GM10847 (cell line): ENCODE measurements around the gene AIG1.

ENCODE experiments used
- POLR2A ChIP-seq: IDR thresholded peaks from 2 replicates; pipeline ENCODE4 v1.6.1; 2011; ENCODE audit not compliant: insufficient read length; ENCODE audit errors: extremely low read depth

AIG1 gene

DNA sequence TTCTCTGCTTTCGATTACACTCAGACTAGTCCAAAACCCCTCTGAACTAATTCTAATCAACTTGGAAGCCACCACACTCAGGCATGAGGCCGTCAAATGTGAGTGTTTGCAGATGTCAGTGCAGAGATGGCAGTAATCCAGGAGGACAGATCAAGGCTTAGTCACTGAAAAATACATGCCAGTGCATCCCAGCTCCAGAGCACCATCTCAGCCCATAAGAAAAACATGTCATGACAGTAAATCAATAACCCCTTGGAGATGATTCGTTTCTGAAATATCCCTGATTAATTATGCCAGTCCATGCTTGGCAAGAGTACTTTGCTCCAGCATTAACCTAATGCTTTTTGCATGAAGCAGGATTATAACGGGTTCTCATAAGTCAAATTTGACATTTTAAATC is 210.3 kb downstream of the AIG1 start:
- no peak for TF ChIP-seq POLR2A

DNA sequence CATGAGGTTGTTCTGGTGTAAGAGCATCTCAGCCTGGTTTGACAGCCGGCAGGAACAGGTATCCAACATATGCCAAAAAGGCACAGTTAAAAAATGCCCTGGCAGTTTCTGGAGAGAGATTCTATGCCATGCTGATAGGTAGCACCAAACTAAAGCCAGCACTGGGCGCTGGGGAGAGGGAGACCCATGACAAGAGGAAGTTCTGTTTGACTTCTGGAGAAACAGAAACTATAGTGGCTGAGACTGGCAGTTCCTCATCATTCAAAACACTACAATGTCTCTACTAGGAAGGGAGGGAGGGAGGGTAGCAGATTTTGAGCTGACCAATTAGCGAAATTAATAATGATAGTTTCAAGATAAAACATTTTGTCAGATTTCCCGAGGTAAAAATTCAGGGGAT is 215.7 kb downstream of the AIG1 start:
- TF ChIP-seq POLR2A: no peak

DNA sequence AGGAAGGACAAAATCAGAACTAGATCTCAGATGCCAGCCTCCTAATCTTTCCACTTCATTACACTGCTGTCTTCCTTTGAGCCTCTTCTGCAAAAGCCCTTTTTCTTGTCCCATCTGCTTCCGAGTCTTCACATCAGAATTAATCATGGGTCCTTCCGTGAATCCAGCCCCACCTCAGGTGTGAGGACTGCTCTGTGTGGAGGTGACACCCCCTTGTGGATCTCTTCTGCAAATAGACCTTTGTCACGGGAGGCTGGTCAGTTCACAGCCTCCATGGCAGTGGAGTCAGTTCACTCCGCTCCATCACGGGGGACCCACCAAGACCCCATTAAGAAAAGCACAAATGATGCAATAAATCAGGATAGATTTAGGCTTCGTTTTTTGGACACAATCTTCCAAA is 218.7 kb downstream of the AIG1 start:
- TF ChIP-seq POLR2A: no peak

DNA sequence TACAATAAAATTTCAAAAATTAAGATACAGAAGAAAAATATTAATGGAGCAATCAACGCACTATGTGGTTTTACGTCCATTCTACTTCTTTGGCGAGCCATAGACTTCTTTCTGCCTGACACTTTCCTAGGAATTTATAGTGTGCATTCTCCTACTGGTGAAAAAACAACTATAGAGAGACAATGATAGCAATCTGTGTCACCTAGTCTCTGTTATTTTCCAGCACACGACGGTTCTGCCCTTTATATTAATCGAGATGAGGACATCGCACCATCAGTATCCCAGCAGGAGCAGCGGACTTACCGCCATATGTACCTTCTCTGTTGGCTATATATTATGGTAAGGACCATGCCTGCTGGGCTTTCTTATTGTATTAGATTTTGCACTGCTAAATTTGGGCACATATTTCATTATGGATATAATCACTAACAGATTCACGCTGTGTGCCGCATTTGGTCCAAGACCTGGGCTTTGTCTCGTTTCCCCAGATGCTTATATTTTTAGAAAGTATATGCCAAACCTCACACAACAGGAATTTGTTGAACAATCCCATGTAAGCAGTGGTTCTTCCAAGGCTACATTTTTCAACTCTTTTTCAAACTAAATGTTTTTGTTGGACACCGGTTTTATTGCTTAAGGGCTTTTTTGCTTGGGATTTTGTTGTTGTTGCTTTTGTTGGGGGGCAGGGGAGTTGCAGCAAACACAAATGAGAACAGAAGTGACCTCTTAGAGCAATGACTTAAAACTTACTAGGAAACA is 223.4 kb downstream of the AIG1 start:
- no peak for TF ChIP-seq POLR2A

DNA sequence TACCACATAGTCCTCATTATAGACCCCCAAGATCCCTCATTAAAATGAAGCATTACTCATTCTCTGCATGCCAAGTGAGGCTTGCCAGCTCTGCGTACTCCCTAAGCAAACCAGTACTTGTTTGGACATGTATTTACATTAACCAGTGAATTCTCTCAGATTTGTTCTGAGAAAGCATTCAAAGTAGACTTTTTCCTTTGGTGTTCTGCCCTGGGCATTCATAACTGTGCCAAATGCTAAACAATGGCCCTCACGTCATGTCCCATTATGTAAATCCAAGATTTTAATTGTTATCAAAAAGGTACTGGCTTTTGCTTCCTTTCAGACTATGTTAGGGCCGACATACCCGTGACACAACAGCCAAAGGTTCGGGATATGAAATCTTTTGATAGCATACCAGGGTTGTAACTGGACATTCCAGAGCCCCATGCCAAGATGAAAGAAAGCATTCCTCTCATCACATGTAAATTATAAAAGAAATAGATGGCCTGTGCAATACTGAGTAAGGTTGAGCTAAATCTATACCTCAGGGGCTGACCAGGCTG is 225.6 kb downstream of the AIG1 start:
- no peak for TF ChIP-seq POLR2A

DNA sequence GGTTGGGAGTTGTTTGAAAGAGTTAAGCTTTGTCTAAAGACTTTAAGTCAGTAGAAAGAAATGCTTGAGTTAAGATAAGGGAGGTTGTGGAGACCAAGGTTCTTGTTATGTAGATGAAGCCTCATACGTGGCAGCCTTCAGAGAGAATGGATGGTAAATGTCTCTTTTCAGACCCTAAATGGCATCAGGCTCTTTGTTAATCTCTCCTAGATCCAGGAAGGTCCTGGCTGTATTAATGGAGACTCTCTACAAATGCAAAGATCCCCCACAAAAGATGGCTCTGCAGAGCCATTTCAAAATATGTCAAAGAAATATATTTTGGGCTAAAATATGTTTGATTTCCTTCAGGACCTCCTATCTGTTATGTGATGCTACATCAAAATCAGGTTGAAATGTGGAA is 228.2 kb downstream of the AIG1 start:
- TF ChIP-seq POLR2A: no peak

DNA sequence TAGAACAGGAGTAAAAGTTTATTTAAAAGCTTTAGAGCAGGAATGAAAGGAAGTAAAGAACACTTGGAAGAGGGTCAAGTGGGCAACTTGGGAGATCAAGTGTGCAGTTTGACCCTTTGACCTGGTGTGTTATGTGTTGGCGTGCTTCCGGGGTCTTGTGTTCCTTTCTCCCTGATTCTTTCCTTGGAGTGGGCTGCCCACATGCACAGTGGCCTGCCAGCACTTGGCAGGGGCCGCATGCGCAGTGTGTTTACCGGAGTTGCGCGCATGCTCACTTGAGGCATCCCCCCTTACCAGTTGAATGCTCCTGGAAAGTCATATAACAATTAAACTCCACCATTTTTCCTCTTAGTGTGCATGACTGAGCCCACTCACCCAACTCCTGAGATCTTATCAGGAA is 229.5 kb downstream of the AIG1 start:
- no peak for TF ChIP-seq POLR2A

DNA sequence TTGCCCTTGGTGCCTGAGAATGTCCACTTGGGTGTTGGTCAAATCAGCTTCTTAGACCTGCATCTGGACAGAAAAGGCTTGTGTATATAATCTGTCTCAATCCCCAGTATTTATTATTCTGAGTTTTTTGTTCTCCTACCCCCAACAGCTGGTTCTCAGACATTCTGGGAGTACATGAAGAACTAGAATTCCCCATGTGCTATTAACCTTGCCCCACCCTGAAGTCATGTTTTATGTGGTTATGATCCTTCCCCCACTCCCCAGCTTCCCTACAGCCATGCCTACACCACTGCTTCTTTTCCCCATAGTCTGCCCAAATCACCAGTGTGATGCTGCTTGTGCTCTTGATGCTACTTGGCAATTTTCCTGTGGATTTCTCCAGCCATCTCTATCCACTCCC is 232.8 kb downstream of the AIG1 start:
- TF ChIP-seq POLR2A: no peak

DNA sequence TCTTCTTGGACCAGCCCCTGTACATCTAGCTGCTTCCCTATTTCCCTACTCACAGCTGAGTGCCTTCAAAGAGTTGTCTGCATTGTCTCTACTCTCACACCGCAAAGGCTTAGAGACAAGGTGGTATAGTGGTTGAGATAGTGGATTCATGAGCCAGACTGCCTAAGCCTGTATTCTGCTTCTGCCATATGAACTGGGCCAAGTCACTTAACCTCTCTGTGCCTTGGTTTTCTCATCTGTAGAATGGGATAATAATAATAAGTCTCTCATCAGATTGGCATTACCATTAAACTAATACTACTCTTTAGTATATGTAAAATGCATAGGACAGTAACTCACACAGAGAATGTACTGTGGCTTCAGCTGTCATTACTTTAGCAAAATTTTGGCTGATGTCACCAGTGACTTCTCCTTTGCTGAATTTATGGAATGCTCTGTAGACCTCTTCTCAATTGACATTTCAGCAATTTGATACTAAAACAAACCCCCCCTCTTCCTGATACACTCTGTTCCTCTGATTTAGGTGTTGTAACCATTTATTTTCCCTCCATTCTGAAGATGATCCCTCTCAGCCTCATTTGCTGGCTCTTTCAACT is 233.7 kb downstream of the AIG1 start:
- no peak for TF ChIP-seq POLR2A

DNA sequence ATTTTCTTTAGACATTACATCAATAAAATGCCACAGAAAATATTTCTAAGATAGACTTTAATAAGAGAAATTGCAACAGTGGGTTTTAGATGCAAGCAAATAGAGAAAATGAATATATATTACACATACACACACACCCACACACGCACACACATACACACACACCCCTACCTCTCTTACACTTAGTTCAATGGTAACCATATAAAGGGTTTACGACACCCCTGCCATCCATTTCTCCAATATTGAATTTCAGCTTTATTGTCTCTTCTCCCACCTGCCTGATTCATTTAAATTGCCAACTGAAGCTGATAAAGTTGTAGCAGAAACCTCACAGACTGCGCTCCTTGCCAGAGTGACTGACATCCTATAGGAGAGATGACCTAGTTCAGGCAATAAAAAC is 235.2 kb downstream of the AIG1 start:
- TF ChIP-seq POLR2A: no peak

DNA sequence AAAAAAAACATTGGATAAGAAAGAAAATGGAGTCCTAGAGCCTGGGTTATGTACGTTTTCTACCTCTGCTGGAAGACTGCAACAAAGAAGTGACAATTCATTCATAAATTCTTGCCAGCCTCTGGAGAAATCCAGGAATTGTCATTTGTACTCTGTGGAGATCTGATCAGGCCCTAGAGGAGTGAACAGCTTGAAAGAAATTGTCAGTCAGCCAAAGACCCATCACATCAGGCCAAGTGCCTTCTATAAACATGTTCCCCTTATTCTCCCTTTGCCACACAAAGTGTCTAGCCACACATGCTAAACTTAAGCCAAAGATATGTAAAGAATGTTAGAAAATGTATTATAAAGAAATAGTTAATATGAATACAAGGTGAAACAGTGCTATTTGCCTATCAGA is 237.4 kb downstream of the AIG1 start:
- TF ChIP-seq POLR2A: no peak

DNA sequence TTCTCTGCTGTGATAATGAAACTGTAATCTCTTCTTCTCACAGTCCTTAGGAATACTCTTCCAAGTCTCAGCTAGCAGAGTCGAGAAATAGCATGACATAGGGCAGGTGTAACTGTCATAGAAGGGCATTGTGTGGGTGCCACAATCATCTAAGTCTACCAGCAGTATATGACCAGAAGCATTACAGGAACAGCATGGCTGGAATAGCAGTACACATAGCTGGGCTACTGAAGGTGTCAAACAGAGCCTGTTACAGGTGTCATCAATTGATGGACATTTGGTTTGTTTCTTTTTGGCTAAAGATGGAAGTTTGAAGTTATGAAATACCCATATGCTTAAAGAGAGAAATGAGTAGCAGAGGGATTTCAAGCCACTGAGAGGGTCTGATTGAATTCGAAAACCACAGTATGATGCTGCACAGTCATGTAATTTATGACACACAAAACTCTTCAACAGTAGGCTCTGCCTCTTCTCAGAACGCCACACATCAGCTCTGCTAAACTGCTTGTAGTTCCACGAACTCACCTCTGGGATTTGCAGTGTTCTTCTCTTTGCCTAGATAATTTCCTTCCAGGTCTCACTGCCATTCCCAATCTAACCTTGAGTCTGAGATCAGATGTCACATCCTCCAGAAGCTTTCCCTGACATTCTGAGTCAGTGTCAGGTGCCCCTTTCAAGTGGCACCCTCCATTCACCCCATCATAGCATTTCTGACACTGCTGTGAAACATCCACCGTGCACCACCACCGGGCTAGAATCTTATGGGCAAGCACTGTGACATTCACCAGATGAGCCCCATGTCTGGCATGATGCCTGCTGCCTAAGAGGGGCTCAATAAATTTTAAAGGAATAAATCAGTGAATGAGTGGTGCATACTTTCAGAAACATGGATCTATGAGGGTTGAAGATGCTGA is 238.8 kb downstream of the AIG1 start:
- TF ChIP-seq POLR2A: no peak

DNA sequence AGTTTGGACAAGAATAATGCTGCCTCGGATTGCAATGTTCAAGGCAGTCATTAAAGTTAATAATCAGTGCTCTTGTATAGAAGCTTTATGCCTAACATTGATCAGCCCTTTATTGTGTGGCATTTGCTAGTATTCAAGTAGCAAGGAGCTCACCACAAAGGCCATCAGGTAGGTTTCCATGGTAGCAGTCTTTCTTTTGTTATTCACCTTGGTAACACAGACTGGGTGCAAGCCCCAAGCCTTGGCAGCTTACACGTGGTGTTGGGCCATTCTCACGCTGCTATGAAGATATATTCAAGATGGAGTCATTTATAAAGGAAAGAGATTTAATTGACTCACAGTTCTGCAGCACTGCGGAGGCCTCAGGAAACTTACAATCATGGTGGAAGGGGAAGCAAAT is 240.5 kb downstream of the AIG1 start:
- no peak for TF ChIP-seq POLR2A

DNA sequence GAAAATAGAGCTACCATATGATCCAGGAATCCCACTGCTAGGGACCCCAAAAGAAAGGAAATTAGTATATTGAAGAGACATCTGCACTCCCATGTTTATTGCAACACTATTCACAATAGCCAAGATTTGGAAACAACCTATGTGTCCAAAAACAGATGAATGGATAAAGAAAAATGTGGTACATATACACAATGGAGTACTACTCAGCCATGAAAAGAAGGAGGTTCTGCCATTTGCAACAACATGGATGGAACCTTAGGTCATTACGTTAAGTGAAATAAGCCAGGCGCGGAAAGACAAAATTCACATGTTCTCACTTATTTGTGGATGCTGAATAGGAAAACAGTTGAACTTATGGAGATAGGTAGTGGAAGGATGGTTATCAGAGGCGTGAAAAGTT is 252.5 kb downstream of the AIG1 start:
- TF ChIP-seq POLR2A: no peak

DNA sequence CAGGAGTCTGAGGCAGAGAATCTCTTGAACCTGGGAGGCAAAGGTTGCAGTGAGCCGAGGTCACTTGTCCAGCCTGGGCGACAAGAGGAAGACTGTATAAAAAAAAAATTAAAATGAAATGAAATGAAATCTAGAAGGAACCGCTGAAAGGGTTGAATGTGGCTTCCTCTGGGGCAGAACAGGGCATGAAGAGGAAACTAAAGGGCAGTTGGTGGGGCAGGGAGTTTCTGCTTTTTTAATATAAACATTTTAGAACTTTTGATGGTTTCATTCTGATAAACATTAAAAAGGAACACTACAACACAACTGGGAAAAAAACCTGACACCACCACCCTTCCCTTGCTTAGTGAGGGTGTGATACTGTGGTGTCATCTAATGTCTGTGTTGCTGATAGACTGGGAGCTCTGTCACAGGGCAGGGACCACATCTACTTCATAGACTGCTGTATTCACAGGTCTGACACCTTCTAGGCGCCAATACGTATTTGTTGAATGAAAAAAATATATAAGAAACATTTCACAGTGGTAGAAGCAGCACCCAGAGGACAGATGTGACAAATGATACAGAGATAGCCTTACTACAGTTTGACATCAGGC is 260.9 kb downstream of the AIG1 start:
- TF ChIP-seq POLR2A: no peak
